Keratinocyte (primary cell): ENCODE results near the gene EHMT1. TPM values are rescaled to one million over a fixed set of nuclear protein-coding genes. Genes with fewer than 3 reads are reported as not detected.

Experiments used
- DNase-seq: peaks from one replicate; pipeline ENCODE4 v3.0.0-alpha.2; 2011; ENCODE audit warnings: low read depth, missing footprints, low spot score
- FAIRE-seq: peaks from 2 replicates; lab custom pipeline; 2011; peaks lifted over from hg19 to GRCh38; lab: Jason Lieb, UNC
- H2AFZ ChIP-seq: 2 replicates; pipeline ENCODE4 v1.6.0; 2012; ENCODE audit warnings: low read length, control low read depth, inconsistent platforms; ENCODE audit not compliant: control insufficient read depth
- H3K27ac ChIP-seq: 2 replicates; pipeline ENCODE4 v1.5.1; 2011; ENCODE audit warnings: low read length; ENCODE audit not compliant: control insufficient read depth, insufficient read depth
- H3K27me3 ChIP-seq: 3 replicates; pipeline ENCODE4 v1.6.0; 2011; ENCODE audit warnings: low read length; ENCODE audit not compliant: control insufficient read depth, insufficient read depth; ENCODE audit errors: extremely low read depth
- H3K36me3 ChIP-seq, 2 experiments: 2 replicates in 1 of 2; 3 replicates in 1 of 2; pipeline ENCODE4 v1.5.1; 2011; ENCODE audit warnings: low read length in 2 of 2, mild to moderate bottlenecking in 1 of 2; ENCODE audit not compliant: control insufficient read depth in 2 of 2, insufficient read depth in 2 of 2; ENCODE audit errors: extremely low read depth in 1 of 2
- H3K4me1 ChIP-seq: 3 replicates; pipeline ENCODE4 v1.5.1; 2011; ENCODE audit warnings: low read length; ENCODE audit not compliant: control insufficient read depth, insufficient read depth; ENCODE audit errors: extremely low read depth
- H3K4me2 ChIP-seq: 3 replicates; pipeline ENCODE4 v1.6.0; 2011; ENCODE audit warnings: low read depth, low read length; ENCODE audit not compliant: control insufficient read depth, insufficient read depth; ENCODE audit errors: extremely low read depth
- H3K4me3 ChIP-seq, 3 experiments: fragments of 200-600 bp in 1 of 3; sonication (generic) in 1 of 3; 2 replicates in 2 of 3; 3 replicates in 1 of 3; pipeline ENCODE4 v1.5.1; 2011 to 2016; ENCODE audit warnings: low read length in 3 of 3, mild to moderate bottlenecking in 3 of 3, control low read depth in 2 of 3, inconsistent platforms in 1 of 3, low read depth in 1 of 3, mixed read lengths in 1 of 3, mixed run types in 1 of 3, moderate library complexity in 1 of 3; ENCODE audit not compliant: control insufficient read depth in 2 of 3, insufficient read depth in 2 of 3; ENCODE audit errors: extremely low read depth in 1 of 3
- H3K79me2 ChIP-seq: 2 replicates; pipeline ENCODE4 v1.6.0; 2012; ENCODE audit warnings: low read length; ENCODE audit not compliant: control insufficient read depth, insufficient read depth
- H3K9ac ChIP-seq: 3 replicates; pipeline ENCODE4 v1.6.0; 2011; ENCODE audit warnings: low read length; ENCODE audit not compliant: control insufficient read depth, insufficient read depth; ENCODE audit errors: extremely low read depth
- H3K9me1 ChIP-seq: 3 replicates; pipeline ENCODE4 v1.6.0; 2011; ENCODE audit warnings: low read length; ENCODE audit not compliant: control insufficient read depth, insufficient read depth; ENCODE audit errors: extremely low read depth
- H3K9me3 ChIP-seq: 2 replicates; pipeline ENCODE4 v1.5.1; 2012; ENCODE audit warnings: low read depth, low read length; ENCODE audit not compliant: control insufficient read depth
- H4K20me1 ChIP-seq: 3 replicates; pipeline ENCODE4 v1.6.0; 2011; ENCODE audit warnings: low read length; ENCODE audit not compliant: control insufficient read depth, insufficient read depth; ENCODE audit errors: extremely low read depth
- CTCF ChIP-seq, 3 experiments: IDR thresholded peaks in 1 of 3; conservative IDR thresholded peaks in 1 of 3; optimal IDR thresholded peaks in 1 of 3; 2 replicates in 2 of 3; 3 replicates in 1 of 3; pipeline versions ENCODE3 to v1.5.1; 2011; ENCODE audit warnings: low read length in 3 of 3, mild to moderate bottlenecking in 3 of 3, moderate library complexity in 2 of 3, control low read depth in 1 of 3, inconsistent platforms in 1 of 3; ENCODE audit not compliant: insufficient read depth in 2 of 3; ENCODE audit errors: extremely low read depth in 1 of 3
- EZH2 ChIP-seq: IDR thresholded peaks from one replicate; pipeline ENCODE4 v1.6.1; 2012; ENCODE audit warnings: inconsistent platforms, mild to moderate bottlenecking, low read length, moderate library complexity
- dilution Hi-C: fragments of 300-500 bp; cut with MboI; formaldehyde crosslinking; loops from one replicate; pipeline ENCODE4 v1.7.0; 2020; ENCODE audit warnings: low sequenced_read_pairs; ENCODE audit not compliant: extremely low pct_ligation_motif_present
- polyA plus RNA-seq, 5 experiments: library from polyadenylated mRNA; depleted of rRNA in 3 of 5; stranded (reverse) in 3 of 5; stranded (forward) in 1 of 5; unstranded in 1 of 5; fragments of >200 nt; gene quantifications; 1 replicate in 1 of 5; 2 replicates in 3 of 5; 3 replicates in 1 of 5; pipeline versions ENCODE4 v1.2.1 to v1.2.3, GENCODE V29; 2011 to 2012; ENCODE audit warnings: missing spikeins in 2 of 5, low read depth in 1 of 5, low replicate concordance in 1 of 5

The EHMT1 gene
- polyA plus RNA-seq, 1 donor (not counting 4 experiments of a cell fraction or from before 2014, with no cell fraction given): 25.9 TPM

GRCh38 chr9:137813167-137813566 is 194.4 kb downstream of the EHMT1 start:
- H3K36me3 ChIP-seq: peaks cover 35 to 42% of the 10 kb centered on the region in 2 experiments

GRCh38 chr9:137813651-137814415 is 195.0 kb downstream of the EHMT1 start:
- DNase-seq (peak; percentile 41), FAIRE-seq (peak; percentile 85)
- Histone ChIP-seq H3K79me2 (no peaks in the 10 kb centered on the region), H3K9me3 (no peaks in the 10 kb centered on the region), H3K4me1 (peaks cover 9% of the 10 kb centered on the region), H3K27ac (no peak overlapping the region), H3K4me3 (no peak overlapping the region), H3K9me1 (no peaks in the 10 kb centered on the region), H4K20me1 (no peaks in the 10 kb centered on the region), H3K27me3 (no peaks in the 10 kb centered on the region), H3K9ac (no peak overlapping the region), H3K36me3 (peaks cover 37 to 42% of the 10 kb centered on the region in 2 experiments), H3K4me2 (peak overlapping the region; percentile 22), H2AFZ (no peak overlapping the region)
- no peak for TF ChIP-seq EZH2
- no peak for TF ChIP-seq CTCF (optimal IDR thresholded peaks at IDR 0.05 in 1 of 3, IDR thresholded peaks at IDR 0.05 in 1 of 3, conservative IDR thresholded peaks at IDR 0.05 in 1 of 3; ENCODE audit: extremely low read depth in 1 of 3, insufficient read depth in 2 of 3, low read length in 3 of 3)
- dilution Hi-C loops: no loop called here

More at GRCh38 chr9:137813167-137813566, 194.4 kb downstream of the EHMT1 start:
- Histone ChIP-seq H2AFZ (no peak overlapping the region), H3K4me2 (no peak overlapping the region), H3K4me3 (no peak overlapping the region), H3K9me3 (no peaks in the 10 kb centered on the region), H3K4me1 (peaks cover 9% of the 10 kb centered on the region), H3K9ac (no peak overlapping the region), H3K27ac (no peak overlapping the region), H3K79me2 (no peaks in the 10 kb centered on the region), H3K9me1 (no peaks in the 10 kb centered on the region), H3K27me3 (no peaks in the 10 kb centered on the region), H4K20me1 (no peaks in the 10 kb centered on the region)
- dilution Hi-C loops: no loop called here
- FAIRE-seq (no peak), DNase-seq (no peak)
- TF ChIP-seq EZH2 (no peak), CTCF (optimal IDR thresholded peaks at IDR 0.05 in 1 of 3, IDR thresholded peaks at IDR 0.05 in 1 of 3, conservative IDR thresholded peaks at IDR 0.05 in 1 of 3; ENCODE audit: extremely low read depth in 1 of 3, insufficient read depth in 2 of 3, low read length in 3 of 3) (no peak)
